K562 (cell line): ENCODE results near the gene LIPH. TPM values are rescaled to one million over a fixed set of nuclear protein-coding genes. Genes with fewer than 3 reads are reported as not detected.

Experiments
- ATAC-seq: fragments of 200-7000 bp; cut with Tn5 transposase; 3 replicates; pipeline ENCODE4 v1.9.1; 2020; ENCODE audit warnings: moderate library complexity
- BruUV-seq: library from RNA; stranded (reverse); fragments of 400-500 nt; replicated peaks from 2 replicates; lab custom pipeline; 2021; lab: Mats Ljungman, UMichigan
- CTCF ChIA-PET: fragments of 300-600 bp; formaldehyde crosslinking; extraction: SDS; loops from one replicate; lab custom pipeline; 2021; ENCODE audit warnings: low intra/inter-chr PET ratio; lab: Yijun Ruan, JAX
- POLR2A ChIA-PET: fragments of 300-600, 350-650 bp; sonication (Branson Sonifier 250); formaldehyde crosslinking; extraction: SDS; loops from one replicate; lab custom pipeline; 2021; ENCODE audit warnings: antibody characterized with exemption, inconsistent platforms; lab: Yijun Ruan, JAX
- DNase-seq, 4 experiments: peaks; one replicate each; pipeline versions ENCODE4 v3.0.0 to v3.0.0-alpha.2; 2011 to 2018; ENCODE audit warnings: low spot score in 3 of 4, mixed read lengths in 3 of 4; ENCODE audit errors: extremely low read depth in 1 of 4
- FAIRE-seq: peaks from 2 replicates; lab custom pipeline; 2011; peaks lifted over from hg19 to GRCh38; lab: Jason Lieb, UNC
- H2AFZ ChIP-seq: 2 replicates; pipeline ENCODE4 v1.6.0; 2011; ENCODE audit warnings: low read depth, low read length, control low read depth, inconsistent platforms
- H3K27ac ChIP-seq: fragments of 200-600 bp; 3 replicates; pipeline ENCODE4 v1.8.0; 2011; ENCODE audit warnings: low read depth, mild to moderate bottlenecking, control low read depth, inconsistent platforms, low read length, moderate library complexity, mixed read lengths; ENCODE audit errors: extremely low read depth
- H3K27me3 ChIP-seq, 2 experiments: fragments of 300-600 bp in 1 of 2; 2 replicates in 1 of 2; 3 replicates in 1 of 2; pipeline versions ENCODE4 v1.6.0 to v1.8.0; 2011; ENCODE audit warnings: inconsistent platforms in 2 of 2, low read length in 2 of 2, mild to moderate bottlenecking in 1 of 2, mixed read lengths in 1 of 2, moderate library complexity in 1 of 2; ENCODE audit not compliant: control insufficient read depth in 2 of 2, insufficient read depth in 2 of 2
- H3K36me3 ChIP-seq: fragments of 300-600 bp; 3 replicates; pipeline ENCODE4 v1.8.0; 2011; ENCODE audit warnings: mild to moderate bottlenecking, low read length, inconsistent platforms; ENCODE audit not compliant: control insufficient read depth, insufficient read depth
- H3K4me1 ChIP-seq, 2 experiments: fragments of 200-600 bp in 1 of 2; replicated peaks in 1 of 2; 2 replicates in 1 of 2; 3 replicates in 1 of 2; pipeline versions ENCODE4 v1.5.1 to v1.8.0; 2011; ENCODE audit warnings: inconsistent platforms in 2 of 2, low read length in 2 of 2, mild to moderate bottlenecking in 1 of 2, mixed read lengths in 1 of 2, moderate library complexity in 1 of 2; ENCODE audit not compliant: control insufficient read depth in 2 of 2, insufficient read depth in 2 of 2
- H3K4me2 ChIP-seq: 2 replicates; pipeline ENCODE4 v1.6.1; 2011; ENCODE audit warnings: low read length, control low read depth, inconsistent platforms, mixed read lengths; ENCODE audit not compliant: insufficient read depth
- H3K4me3 ChIP-seq: fragments of 200-600 bp; sonication (generic), shearing (Covaris generic); 2 replicates; pipeline ENCODE4 v1.5.1; 2016; ENCODE audit warnings: control low read depth, inconsistent platforms
- H3K79me2 ChIP-seq: fragments of 200-600 bp; 3 replicates; pipeline ENCODE4 v1.8.0; 2011; ENCODE audit warnings: low read length, inconsistent platforms; ENCODE audit not compliant: control insufficient read depth, insufficient read depth
- H3K9ac ChIP-seq, 2 experiments: 2 replicates each; pipeline versions ENCODE4 v1.6.0 to v1.6.1; 2011; ENCODE audit warnings: low read depth in 2 of 2, low read length in 2 of 2, control low read depth in 1 of 2, inconsistent platforms in 1 of 2, mild to moderate bottlenecking in 1 of 2, mixed read lengths in 1 of 2; ENCODE audit not compliant: insufficient read depth in 1 of 2
- H3K9me1 ChIP-seq: one replicate; pipeline ENCODE4 v1.6.0; 2011; ENCODE audit warnings: inconsistent platforms, mild to moderate bottlenecking, low read length, moderate library complexity; ENCODE audit not compliant: control insufficient read depth, insufficient read depth
- H3K9me3 ChIP-seq: replicated peaks from 2 replicates; pipeline ENCODE4 v1.5.1; 2011; ENCODE audit warnings: low read depth, low read length, inconsistent platforms; ENCODE audit not compliant: control insufficient read depth, insufficient read depth
- H4K20me1 ChIP-seq: replicated peaks from 2 replicates; pipeline ENCODE4 v1.6.1; 2011; ENCODE audit warnings: low read length, inconsistent platforms, mixed read lengths; ENCODE audit not compliant: control insufficient read depth, insufficient read depth
- MXI1 ChIP-seq: IDR thresholded peaks from 2 replicates; pipeline ENCODE4 v1.6.1; 2011; ENCODE audit warnings: low read depth, mild to moderate bottlenecking, improper control_type of control experiment, low read length
- NFE2L1 ChIP-seq: fragments of 450-650 bp; IDR thresholded peaks from 2 replicates; pipeline ENCODE4 v1.6.1; 2016; ENCODE audit warnings: missing genetic modification characterization, low read depth, mild to moderate bottlenecking, missing compliant biosample characterization, moderate library complexity, borderline replicate concordance
- NR2F6 ChIP-seq: fragments of 450-650 bp; formaldehyde crosslinking; IDR thresholded peaks from 2 replicates; pipeline ENCODE4 v1.4.0; 2020; ENCODE audit warnings: mild to moderate bottlenecking
- TRIM24 ChIP-seq, 2 experiments: fragments of 450-650 bp; IDR thresholded peaks; 2 replicates each; pipeline ENCODE4 v1.6.1; 2016
- TRIM28 ChIP-seq: fragments of 450-650 bp; IDR thresholded peaks from 2 replicates; pipeline ENCODE4 v1.6.1; 2017
- VEZF1 ChIP-seq: fragments of 200-800 bp; sonication (Bioruptor generic); IDR thresholded peaks from 2 replicates; pipeline ENCODE4 v1.6.1; 2017; ENCODE audit warnings: missing genetic modification characterization, missing compliant biosample characterization
- ZBTB12 ChIP-seq: fragments of 250-450 bp; sonication (Bioruptor Pico); IDR thresholded peaks from 2 replicates; pipeline ENCODE4 v1.4.0; 2020
- WGBS: fragments of 100-300 bp; shearing (Covaris generic); methylation state at CpG from one replicate; pipeline ENCODE4 v1.1.6; 2016; ENCODE audit warnings: low coverage, mixed read lengths; ENCODE audit not compliant: insufficient coverage; ENCODE audit errors: missing lambda C conversion rate; 5-methylcytosine and 5-hydroxymethylcytosine counted together
- in situ Hi-C: fragments of 300-500 bp; cut with MboI; formaldehyde crosslinking; loops from 4 replicates; pipeline ENCODE4 v1.15.0; 2018; ENCODE audit warnings: inconsistent platforms, mixed read lengths
- intact Hi-C: fragments of 100-400 bp; cut with micrococcal nuclease; formaldehyde crosslinking; loops from 2 replicates; pipeline ENCODE4 v1.14.2; 2022
- polyA plus RNA-seq, 8 experiments: library from polyadenylated mRNA; depleted of rRNA in 4 of 8; stranded (reverse) in 5 of 8; unstranded in 3 of 8; fragments of >200 nt; fragmentation: Nextera tagmentation in 2 of 8; fragmentation: Illumina TruSeq in 1 of 8; extraction: Ambion mirVana in 2 of 8; extraction: Trizol in 1 of 8; gene quantifications; 2 replicates each; pipeline versions ENCODE4 v1.2.1 to v1.2.3, GENCODE V29; 2011 to 2014; ENCODE audit warnings: inconsistent platforms in 1 of 8, missing spikeins in 1 of 8
- total RNA-seq, 7 experiments: library from RNA; depleted of rRNA in 6 of 7; stranded (reverse); fragments of >200 nt in 6 of 7; fragmentation: Illumina TruSeq in 2 of 7; extraction: Trizol in 2 of 7; gene quantifications; 2 replicates each; pipeline versions ENCODE4 v1.2.1 to v1.2.3, GENCODE V29; 2011 to 2021; ENCODE audit warnings: low replicate concordance in 1 of 7
- TF ChIP-seq, protein P1 (sequence below): fragments of 450-650 bp; IDR thresholded peaks from 2 replicates; pipeline ENCODE4 v1.6.1; 2016; ENCODE audit warnings: mild to moderate bottlenecking, moderate library complexity

Gene LIPH
- total and polyA plus RNA-seq, 9 of the 15 experiments (the other 6 are each of a cell fraction or from before 2014, with no cell fraction given), result 0.73 to 1.8 (median 1.3) TPM

- DNase-seq, result no peak
- H3K79me2 ChIP-seq, result no peaks in the 10 kb centered on the region
- intact Hi-C loops (no loop called here), in situ Hi-C loops (no loop called here)
- H2AFZ ChIP-seq, result no peak overlapping the region
- ChIA-PET CTCF (no interaction called here), POLR2A (no interaction called here)
- H4K20me1 ChIP-seq, result no peaks in the 10 kb centered on the region
- H3K9ac ChIP-seq, result no peak overlapping the region
- H3K4me1 ChIP-seq, result no peaks in the 10 kb centered on the region
- H3K4me2 ChIP-seq, result no peak overlapping the region
- no peak for ATAC-seq
- WGBS, result 4% methylated on average over 2 of the region's 2 CpGs
- no peaks in the 10 kb centered on the region for H3K36me3 ChIP-seq
- H3K27ac ChIP-seq, result no peak overlapping the region
- no peak for FAIRE-seq
- H3K9me3 ChIP-seq, result no peaks in the 10 kb centered on the region
- no peak overlapping the region for H3K4me3 ChIP-seq
- H3K27me3 ChIP-seq, result no peaks in the 10 kb centered on the region
- no TSS peak for BruUV-seq
- no peaks in the 10 kb centered on the region for H3K9me1 ChIP-seq
- TF ChIP-seq TRIM28 (no peak), TRIM24 (IDR thresholded peaks at IDR 0.05) (no peak), NR2F6 (no peak), MXI1 (no peak), VEZF1 (CRISPR knock-in tag) (no peak), NFE2L1 (no peak), ZBTB12 (CRISPR knock-in tag) (no peak)
- TF ChIP-seq, protein P1, sequence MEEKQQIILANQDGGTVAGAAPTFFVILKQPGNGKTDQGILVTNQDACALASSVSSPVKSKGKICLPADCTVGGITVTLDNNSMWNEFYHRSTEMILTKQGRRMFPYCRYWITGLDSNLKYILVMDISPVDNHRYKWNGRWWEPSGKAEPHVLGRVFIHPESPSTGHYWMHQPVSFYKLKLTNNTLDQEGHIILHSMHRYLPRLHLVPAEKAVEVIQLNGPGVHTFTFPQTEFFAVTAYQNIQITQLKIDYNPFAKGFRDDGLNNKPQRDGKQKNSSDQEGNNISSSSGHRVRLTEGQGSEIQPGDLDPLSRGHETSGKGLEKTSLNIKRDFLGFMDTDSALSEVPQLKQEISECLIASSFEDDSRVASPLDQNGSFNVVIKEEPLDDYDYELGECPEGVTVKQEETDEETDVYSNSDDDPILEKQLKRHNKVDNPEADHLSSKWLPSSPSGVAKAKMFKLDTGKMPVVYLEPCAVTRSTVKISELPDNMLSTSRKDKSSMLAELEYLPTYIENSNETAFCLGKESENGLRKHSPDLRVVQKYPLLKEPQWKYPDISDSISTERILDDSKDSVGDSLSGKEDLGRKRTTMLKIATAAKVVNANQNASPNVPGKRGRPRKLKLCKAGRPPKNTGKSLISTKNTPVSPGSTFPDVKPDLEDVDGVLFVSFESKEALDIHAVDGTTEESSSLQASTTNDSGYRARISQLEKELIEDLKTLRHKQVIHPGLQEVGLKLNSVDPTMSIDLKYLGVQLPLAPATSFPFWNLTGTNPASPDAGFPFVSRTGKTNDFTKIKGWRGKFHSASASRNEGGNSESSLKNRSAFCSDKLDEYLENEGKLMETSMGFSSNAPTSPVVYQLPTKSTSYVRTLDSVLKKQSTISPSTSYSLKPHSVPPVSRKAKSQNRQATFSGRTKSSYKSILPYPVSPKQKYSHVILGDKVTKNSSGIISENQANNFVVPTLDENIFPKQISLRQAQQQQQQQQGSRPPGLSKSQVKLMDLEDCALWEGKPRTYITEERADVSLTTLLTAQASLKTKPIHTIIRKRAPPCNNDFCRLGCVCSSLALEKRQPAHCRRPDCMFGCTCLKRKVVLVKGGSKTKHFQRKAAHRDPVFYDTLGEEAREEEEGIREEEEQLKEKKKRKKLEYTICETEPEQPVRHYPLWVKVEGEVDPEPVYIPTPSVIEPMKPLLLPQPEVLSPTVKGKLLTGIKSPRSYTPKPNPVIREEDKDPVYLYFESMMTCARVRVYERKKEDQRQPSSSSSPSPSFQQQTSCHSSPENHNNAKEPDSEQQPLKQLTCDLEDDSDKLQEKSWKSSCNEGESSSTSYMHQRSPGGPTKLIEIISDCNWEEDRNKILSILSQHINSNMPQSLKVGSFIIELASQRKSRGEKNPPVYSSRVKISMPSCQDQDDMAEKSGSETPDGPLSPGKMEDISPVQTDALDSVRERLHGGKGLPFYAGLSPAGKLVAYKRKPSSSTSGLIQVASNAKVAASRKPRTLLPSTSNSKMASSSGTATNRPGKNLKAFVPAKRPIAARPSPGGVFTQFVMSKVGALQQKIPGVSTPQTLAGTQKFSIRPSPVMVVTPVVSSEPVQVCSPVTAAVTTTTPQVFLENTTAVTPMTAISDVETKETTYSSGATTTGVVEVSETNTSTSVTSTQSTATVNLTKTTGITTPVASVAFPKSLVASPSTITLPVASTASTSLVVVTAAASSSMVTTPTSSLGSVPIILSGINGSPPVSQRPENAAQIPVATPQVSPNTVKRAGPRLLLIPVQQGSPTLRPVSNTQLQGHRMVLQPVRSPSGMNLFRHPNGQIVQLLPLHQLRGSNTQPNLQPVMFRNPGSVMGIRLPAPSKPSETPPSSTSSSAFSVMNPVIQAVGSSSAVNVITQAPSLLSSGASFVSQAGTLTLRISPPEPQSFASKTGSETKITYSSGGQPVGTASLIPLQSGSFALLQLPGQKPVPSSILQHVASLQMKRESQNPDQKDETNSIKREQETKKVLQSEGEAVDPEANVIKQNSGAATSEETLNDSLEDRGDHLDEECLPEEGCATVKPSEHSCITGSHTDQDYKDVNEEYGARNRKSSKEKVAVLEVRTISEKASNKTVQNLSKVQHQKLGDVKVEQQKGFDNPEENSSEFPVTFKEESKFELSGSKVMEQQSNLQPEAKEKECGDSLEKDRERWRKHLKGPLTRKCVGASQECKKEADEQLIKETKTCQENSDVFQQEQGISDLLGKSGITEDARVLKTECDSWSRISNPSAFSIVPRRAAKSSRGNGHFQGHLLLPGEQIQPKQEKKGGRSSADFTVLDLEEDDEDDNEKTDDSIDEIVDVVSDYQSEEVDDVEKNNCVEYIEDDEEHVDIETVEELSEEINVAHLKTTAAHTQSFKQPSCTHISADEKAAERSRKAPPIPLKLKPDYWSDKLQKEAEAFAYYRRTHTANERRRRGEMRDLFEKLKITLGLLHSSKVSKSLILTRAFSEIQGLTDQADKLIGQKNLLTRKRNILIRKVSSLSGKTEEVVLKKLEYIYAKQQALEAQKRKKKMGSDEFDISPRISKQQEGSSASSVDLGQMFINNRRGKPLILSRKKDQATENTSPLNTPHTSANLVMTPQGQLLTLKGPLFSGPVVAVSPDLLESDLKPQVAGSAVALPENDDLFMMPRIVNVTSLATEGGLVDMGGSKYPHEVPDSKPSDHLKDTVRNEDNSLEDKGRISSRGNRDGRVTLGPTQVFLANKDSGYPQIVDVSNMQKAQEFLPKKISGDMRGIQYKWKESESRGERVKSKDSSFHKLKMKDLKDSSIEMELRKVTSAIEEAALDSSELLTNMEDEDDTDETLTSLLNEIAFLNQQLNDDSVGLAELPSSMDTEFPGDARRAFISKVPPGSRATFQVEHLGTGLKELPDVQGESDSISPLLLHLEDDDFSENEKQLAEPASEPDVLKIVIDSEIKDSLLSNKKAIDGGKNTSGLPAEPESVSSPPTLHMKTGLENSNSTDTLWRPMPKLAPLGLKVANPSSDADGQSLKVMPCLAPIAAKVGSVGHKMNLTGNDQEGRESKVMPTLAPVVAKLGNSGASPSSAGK, result no peak
These were observed 34.8 kb downstream of the LIPH start for GRCh38 chr3:185517387-185518130.
